NCI-H226 (cell line): ENCODE data around the gene TOP1.
"Not testable (repeated sequence)": the region's sequence is repeated elsewhere in the genome, so short reads cannot be mapped to it uniquely, and the experiment has no call there.

ENCODE experiments used
- DNase-seq: peaks from one replicate; pipeline ENCODE4 v3.0.0-alpha.2; 2015

The TOP1 gene

GRCh38 chr20:41095110-41095969 is 66.7 kb downstream of the TOP1 start:
- DNase-seq, result no peak

GRCh38 chr20:41098703-41099250 is 70.2 kb downstream of the TOP1 start:
- no peak for DNase-seq

- DNase-seq, result no peak
These were observed 71.4 kb downstream of the TOP1 start for GRCh38 chr20:41100001-41100480.

GRCh38 chr20:41101660-41102059 is 73.0 kb downstream of the TOP1 start:
- DNase-seq, result no peak

GRCh38 chr20:41108531-41108930 is 79.9 kb downstream of the TOP1 start:
- no peak for DNase-seq

GRCh38 chr20:41110012-41110411 is 81.4 kb downstream of the TOP1 start:
- no peak for DNase-seq

- DNase-seq, result no peak
These were observed 82.4 kb downstream of the TOP1 start for GRCh38 chr20:41110930-41111577.

GRCh38 chr20:41111578-41111951 is 82.9 kb downstream of the TOP1 start:
- no peak for DNase-seq

GRCh38 chr20:41116282-41116956 is 87.8 kb downstream of the TOP1 start:
- no peak for DNase-seq

GRCh38 chr20:41118159-41118558 is 89.5 kb downstream of the TOP1 start:
- not testable (repeated sequence) for DNase-seq

- DNase-seq, result no peak
These were observed 90.0 kb downstream of the TOP1 start for GRCh38 chr20:41118632-41119031.

- DNase-seq, result no peak
These were observed 91.3 kb downstream of the TOP1 start for GRCh38 chr20:41119614-41120561.

- no peak for DNase-seq
These were observed 92.8 kb downstream of the TOP1 start for GRCh38 chr20:41121399-41121798.

GRCh38 chr20:41123631-41124030 is 95.0 kb downstream of the TOP1 start:
- no peak for DNase-seq

- DNase-seq, result no peak
These were observed 96.0 kb downstream of the TOP1 start for GRCh38 chr20:41124451-41125094.

- no peak for DNase-seq
These were observed 97.2 kb downstream of the TOP1 start for GRCh38 chr20:41125530-41126457.

- DNase-seq, result no peak
These were observed 98.1 kb downstream of the TOP1 start for GRCh38 chr20:41126719-41127118.

- not testable (repeated sequence) for DNase-seq
These were observed 99.7 kb downstream of the TOP1 start for GRCh38 chr20:41128317-41128716.

- DNase-seq, result no peak
These were observed 103.2 kb downstream of the TOP1 start for GRCh38 chr20:41131594-41132387.

- DNase-seq, result not testable (repeated sequence)
These were observed 103.8 kb downstream of the TOP1 start for GRCh38 chr20:41132388-41132775.
